MCF 10A (cell line): Measurements from ENCODE around the gene PDE8B. TPM values are rescaled to one million over a fixed set of nuclear protein-coding genes. Genes with fewer than 3 reads are reported as not detected.

Experiments
- BruUV-seq: library from RNA; stranded (reverse); fragments of 400-500 nt; replicated peaks from 2 replicates; lab custom pipeline; 2021; lab: Mats Ljungman, UMichigan
- CTCF ChIA-PET: fragments of 300-600 bp; sonication (Branson Sonifier 250); formaldehyde crosslinking; extraction: SDS; loops from one replicate; lab custom pipeline; 2021; ENCODE audit warnings: antibody characterized with exemption, inconsistent platforms; lab: Yijun Ruan, JAX
- POLR2A ChIA-PET: fragments of 300-600, 350-650 bp; sonication (Branson Sonifier 250); formaldehyde crosslinking; extraction: SDS; loops from one replicate; lab custom pipeline; 2020; ENCODE audit warnings: antibody characterized with exemption, inconsistent platforms; lab: Yijun Ruan, JAX
- DNase-seq: peaks from one replicate; pipeline ENCODE4 v3.0.0-alpha.2; 2018; ENCODE audit not compliant: unreplicated experiment
- H3K27ac Mint-ChIP-seq: one replicate; pipeline ENCODE4 v1.8.0; 2022; ENCODE audit warnings: mild to moderate bottlenecking, low read depth, mixed read lengths; ENCODE audit not compliant: unreplicated experiment
- H3K27me3 Mint-ChIP-seq: one replicate; pipeline ENCODE4 v1.8.0; 2022; ENCODE audit warnings: mixed read lengths; ENCODE audit not compliant: insufficient read depth, unreplicated experiment
- H3K36me3 Mint-ChIP-seq: one replicate; pipeline ENCODE4 v1.8.0; 2022; ENCODE audit warnings: mild to moderate bottlenecking, moderate library complexity, mixed read lengths; ENCODE audit not compliant: insufficient read depth, unreplicated experiment
- H3K4me1 Mint-ChIP-seq: one replicate; pipeline ENCODE4 v1.8.0; 2022; ENCODE audit warnings: mixed read lengths; ENCODE audit not compliant: insufficient read depth, unreplicated experiment
- H3K4me3 Mint-ChIP-seq: one replicate; pipeline ENCODE4 v1.8.0; 2022; ENCODE audit warnings: mild to moderate bottlenecking, moderate library complexity, mixed read lengths; ENCODE audit not compliant: unreplicated experiment
- H3K9me3 Mint-ChIP-seq: one replicate; pipeline ENCODE4 v1.8.0; 2022; ENCODE audit warnings: mixed read lengths; ENCODE audit not compliant: unreplicated experiment
- CTCF ChIP-seq: fragments of 200-600 bp; IDR thresholded peaks from one replicate; pipeline ENCODE4 v1.8.0; 2022; ENCODE audit warnings: antibody characterized with exemption, mild to moderate bottlenecking; ENCODE audit not compliant: unreplicated experiment
- intact Hi-C: fragments of 100-400 bp; cut with micrococcal nuclease; formaldehyde crosslinking; loops from 2 replicates; pipeline ENCODE4 v1.14.1; 2022
- total RNA-seq: library from RNA; stranded (reverse); gene quantifications from 2 replicates; pipeline ENCODE4 v1.2.3, GENCODE V29; 2022

The PDE8B gene
- total RNA-seq, 1 experiment from 2014 or later: not detected

GRCh38 chr5:77295863-77296378 lies 85.4 kb downstream of the PDE8B start:
- Mint-ChIP-seq H3K27ac (no peak overlapping the region), H3K27me3 (peaks cover 12% of the 10 kb centered on the region), H3K36me3 (no peaks in the 10 kb centered on the region), H3K4me3 (no peak overlapping the region), H3K9me3 (no peaks in the 10 kb centered on the region), H3K4me1 (no peaks in the 10 kb centered on the region)
- no TSS peak for BruUV-seq
- intact Hi-C loops: no loop called here
- ChIA-PET POLR2A (no interaction called here), CTCF (interaction anchor here (0.5 to 1.1 kb wide), 2 partner anchors 63 to 109 kb away, joined by 3 to 4 read pairs; no protein-coding TSS in a partner anchor)
- DNase-seq: no peak
- no peak for TF ChIP-seq CTCF

GRCh38 chr5:77298146-77298545 lies 87.7 kb downstream of the PDE8B start:
- CTCF ChIA-PET: no interaction called here
- Mint-ChIP-seq H3K36me3 (no peaks in the 10 kb centered on the region), H3K9me3 (no peaks in the 10 kb centered on the region), H3K27me3 (peaks cover 12% of the 10 kb centered on the region), H3K4me1 (no peaks in the 10 kb centered on the region), H3K27ac (no peak overlapping the region), H3K4me3 (no peak overlapping the region)
- POLR2A ChIA-PET: no interaction called here
- BruUV-seq: no TSS peak
- TF ChIP-seq CTCF: no peak
- intact Hi-C loops: no loop called here
- no peak for DNase-seq

- intact Hi-C loops: no loop called here
- H3K9me3 Mint-ChIP-seq: no peaks in the 10 kb centered on the region
- ChIA-PET CTCF (interaction anchor here (0.8 kb wide), 1 partner anchor 11 kb away, joined by 3 read pairs; no protein-coding TSS in a partner anchor), POLR2A (interaction anchor here (0.6 kb wide), 2 partner anchors 706 to 1160 kb away, joined by 3 read pairs; no protein-coding TSS in a partner anchor)
- H3K4me3 Mint-ChIP-seq: no peak overlapping the region
- no peaks in the 10 kb centered on the region for H3K4me1 Mint-ChIP-seq
- H3K27ac Mint-ChIP-seq: no peak overlapping the region
- H3K27me3 Mint-ChIP-seq: no peaks in the 10 kb centered on the region
- no TSS peak for BruUV-seq
- no peak for DNase-seq
- H3K36me3 Mint-ChIP-seq: no peaks in the 10 kb centered on the region
- no peak for TF ChIP-seq CTCF
These were observed 90.0 kb downstream of the PDE8B start for GRCh38 chr5:77300451-77300850.

GRCh38 chr5:77301447-77301883 lies 91.0 kb downstream of the PDE8B start:
- no TSS peak for BruUV-seq
- Mint-ChIP-seq H3K27me3 (no peaks in the 10 kb centered on the region), H3K27ac (no peak overlapping the region), H3K4me3 (no peak overlapping the region), H3K9me3 (no peaks in the 10 kb centered on the region), H3K36me3 (no peaks in the 10 kb centered on the region), H3K4me1 (no peaks in the 10 kb centered on the region)
- DNase-seq: no peak
- TF ChIP-seq CTCF: no peak
- ChIA-PET POLR2A (interaction anchor here (0.5 kb wide), 1 partner anchor 8 kb away, joined by 3 read pairs; no protein-coding TSS in a partner anchor), CTCF (interaction anchor here (0.8 to 1.2 kb wide), 3 partner anchors 10 to 53 kb away, joined by 3 to 4 read pairs (median 3); no protein-coding TSS in a partner anchor)
- intact Hi-C loops: no loop called here
